ENCODE results near the gene ALOX15. TPM values are rescaled to one million over a fixed set of nuclear protein-coding genes. Genes with fewer than 3 reads are reported as not detected.
"Not testable (repeated sequence)": the region's sequence is repeated elsewhere in the genome, so short reads cannot be mapped to it uniquely, and the experiment has no call there.

The ALOX15 gene
- total RNA-seq, 2 donors from 2014 or later = not detected

- no peak overlapping the region for H3K9ac ChIP-seq (ENCODE audit: extremely low read depth, low read length, poor library complexity, severe bottlenecking)
- no peaks in the 10 kb centered on the region for H3K4me1 ChIP-seq (ENCODE audit: control insufficient read depth, insufficient read depth, low read length)
- Mint-ChIP-seq H3K9me3 (no peaks in the 10 kb centered on the region), H3K27me3 (ENCODE audit: insufficient read depth) (peaks cover 84% of the 10 kb centered on the region), H3K4me3 (no peak overlapping the region), H3K27ac (no peak overlapping the region), H3K36me3 (ENCODE audit: low read depth) (no peaks in the 10 kb centered on the region), H3K4me1 (peaks cover 11% of the 10 kb centered on the region)
- no peak for DNase-seq
- H3K27ac ChIP-seq (ENCODE audit: low read depth, low read length) = no peak overlapping the region
- no peaks in the 10 kb centered on the region for H3K9me3 ChIP-seq (ENCODE audit: control insufficient read depth, low read length)
- no peaks in the 10 kb centered on the region for H3K36me3 ChIP-seq (ENCODE audit: control insufficient read depth, insufficient read depth, low read length)
- H3K27me3 ChIP-seq (ENCODE audit: control insufficient read depth, insufficient read depth, low read length, poor library complexity, severe bottlenecking) = peaks cover 67% of the 10 kb centered on the region
- no peak overlapping the region for H3K4me3 ChIP-seq (ENCODE audit: low read length)
- no peak for TF ChIP-seq CTCF (conservative IDR thresholded peaks at IDR 0.05)
- WGBS, 2 experiments (ENCODE audit: insufficient coverage in 1 of 2, insufficient read length in 1 of 2) = 71 to 86% methylated on average over 1 to 5 of the region's 5 CpGs
These were observed 4.2 kb upstream of the ALOX15 start for GRCh38 chr17:4645642-4646041.

- no peak overlapping the region for H3K4me3 Mint-ChIP-seq
- Histone ChIP-seq H3K9ac (ENCODE audit: extremely low read depth, low read length, poor library complexity, severe bottlenecking) (no peak overlapping the region), H3K4me1 (ENCODE audit: control insufficient read depth, insufficient read depth, low read length) (no peaks in the 10 kb centered on the region), H3K36me3 (ENCODE audit: control insufficient read depth, insufficient read depth, low read length) (no peaks in the 10 kb centered on the region), H3K4me3 (ENCODE audit: low read length) (no peak overlapping the region), H3K27ac (ENCODE audit: low read depth, low read length) (no peak overlapping the region), H3K9me3 (ENCODE audit: control insufficient read depth, low read length) (no peaks in the 10 kb centered on the region), H3K27me3 (ENCODE audit: control insufficient read depth, insufficient read depth, low read length, poor library complexity, severe bottlenecking) (peaks cover 82% of the 10 kb centered on the region)
- H3K27ac Mint-ChIP-seq = no peak overlapping the region
- H3K9me3 Mint-ChIP-seq = no peaks in the 10 kb centered on the region
- no peak for TF ChIP-seq CTCF (conservative IDR thresholded peaks at IDR 0.05)
- peaks cover 85% of the 10 kb centered on the region for H3K27me3 Mint-ChIP-seq (ENCODE audit: insufficient read depth)
- no peaks in the 10 kb centered on the region for H3K36me3 Mint-ChIP-seq (ENCODE audit: low read depth)
- peaks cover 11% of the 10 kb centered on the region for H3K4me1 Mint-ChIP-seq
- DNase-seq = no peak
- WGBS, 2 experiments (ENCODE audit: insufficient coverage in 1 of 2, insufficient read length in 1 of 2) = 91 to 95% methylated on average over 2 to 4 of the region's 4 CpGs
These were observed 2.2 kb upstream of the ALOX15 start for GRCh38 chr17:4643676-4644075.

- Histone ChIP-seq H3K9ac (ENCODE audit: extremely low read depth, low read length, poor library complexity, severe bottlenecking) (no peak overlapping the region), H3K36me3 (ENCODE audit: control insufficient read depth, insufficient read depth, low read length) (no peaks in the 10 kb centered on the region), H3K4me3 (ENCODE audit: low read length) (no peak overlapping the region), H3K27me3 (ENCODE audit: control insufficient read depth, insufficient read depth, low read length, poor library complexity, severe bottlenecking) (peaks cover 87% of the 10 kb centered on the region), H3K4me1 (ENCODE audit: control insufficient read depth, insufficient read depth, low read length) (no peaks in the 10 kb centered on the region), H3K9me3 (ENCODE audit: control insufficient read depth, low read length) (no peaks in the 10 kb centered on the region), H3K27ac (ENCODE audit: low read depth, low read length) (no peak overlapping the region)
- H3K36me3 Mint-ChIP-seq (ENCODE audit: low read depth) = no peaks in the 10 kb centered on the region
- no peak for DNase-seq
- 36 to 64% methylated on average over 2 to 6 of the region's 6 CpGs for WGBS, 2 experiments (ENCODE audit: insufficient coverage in 1 of 2, insufficient read length in 1 of 2)
- peaks cover 88% of the 10 kb centered on the region for H3K27me3 Mint-ChIP-seq (ENCODE audit: insufficient read depth)
- H3K4me1 Mint-ChIP-seq = peaks cover 11% of the 10 kb centered on the region
- TF ChIP-seq CTCF (conservative IDR thresholded peaks at IDR 0.05) = no peak
- no peak overlapping the region for H3K27ac Mint-ChIP-seq
- H3K9me3 Mint-ChIP-seq = no peaks in the 10 kb centered on the region
- no peak overlapping the region for H3K4me3 Mint-ChIP-seq
These were observed 808 bp upstream of the ALOX15 start for GRCh38 chr17:4642286-4642685.

- not testable (repeated sequence) for H3K36me3 Mint-ChIP-seq (ENCODE audit: low read depth); H3K9me3 ChIP-seq (ENCODE audit: control insufficient read depth, low read length); H3K27ac Mint-ChIP-seq; H3K27ac ChIP-seq (ENCODE audit: low read depth, low read length); H3K9me3 Mint-ChIP-seq; H3K36me3 ChIP-seq (ENCODE audit: control insufficient read depth, insufficient read depth, low read length); H3K4me1 ChIP-seq (ENCODE audit: control insufficient read depth, insufficient read depth, low read length); H3K9ac ChIP-seq (ENCODE audit: extremely low read depth, low read length, poor library complexity, severe bottlenecking); DNase-seq
- WGBS, 2 experiments (ENCODE audit: insufficient coverage in 1 of 2, insufficient read length in 1 of 2) = 0 to 3% methylated on average over 2 to 21 of the region's 39 CpGs
- Mint-ChIP-seq H3K4me3 (peak overlapping the region; percentile 31), H3K27me3 (ENCODE audit: insufficient read depth) (peaks cover 91% of the 10 kb centered on the region), H3K4me1 (peaks cover 11% of the 10 kb centered on the region)
- H3K4me3 ChIP-seq (ENCODE audit: low read length) = peak overlapping the region; percentile 40
- peaks cover 92% of the 10 kb centered on the region for H3K27me3 ChIP-seq (ENCODE audit: control insufficient read depth, insufficient read depth, low read length, poor library complexity, severe bottlenecking)
These were observed 799 bp downstream of the ALOX15 start for GRCh38 chr17:4640569-4641188.

All from endodermal cell (in vitro differentiated cells).